HEK293T (cell line): ENCODE results near the gene CKLF.

Experiments
- CTCF ChIA-PET: fragments of 350-600 bp; formaldehyde crosslinking; extraction: SDS; loops from one replicate; lab custom pipeline; 2021; ENCODE audit warnings: antibody characterized with exemption, inconsistent platforms; lab: Yijun Ruan, JAX
- POLR2A ChIA-PET: fragments of 350-600 bp; formaldehyde crosslinking; extraction: SDS; loops from one replicate; lab custom pipeline; 2020; ENCODE audit warnings: antibody characterized with exemption, inconsistent platforms; lab: Yijun Ruan, JAX
- DNase-seq: peaks from one replicate; pipeline ENCODE4 v3.0.0; 2012; ENCODE audit warnings: mixed read lengths; ENCODE audit errors: extremely low spot score
- ARNT ChIP-seq: fragments of 450-650 bp; IDR thresholded peaks from 2 replicates; pipeline ENCODE4 v1.6.1; 2017; ENCODE audit warnings: mild to moderate bottlenecking
- BHLHE40 ChIP-seq: fragments of 450-650 bp; IDR thresholded peaks from 2 replicates; pipeline ENCODE4 v1.6.1; 2016; ENCODE audit warnings: mild to moderate bottlenecking, moderate library complexity, borderline replicate concordance
- CTBP1 ChIP-seq: fragments of 450-650 bp; IDR thresholded peaks from 2 replicates; pipeline ENCODE4 v1.6.1; 2016; ENCODE audit warnings: borderline replicate concordance
- ELF4 ChIP-seq: fragments of 450-650 bp; IDR thresholded peaks from 2 replicates; pipeline ENCODE4 v1.6.1; 2017; ENCODE audit warnings: antibody characterized with exemption
- FOXA1 ChIP-seq: fragments of 450-650 bp; IDR thresholded peaks from 2 replicates; pipeline ENCODE4 v1.6.1; 2016; ENCODE audit warnings: mild to moderate bottlenecking
- FOXK2 ChIP-seq: fragments of 450-650 bp; IDR thresholded peaks from 2 replicates; pipeline ENCODE4 v1.6.1; 2016; ENCODE audit warnings: mild to moderate bottlenecking
- FOXM1 ChIP-seq: fragments of 450-650 bp; IDR thresholded peaks from 2 replicates; pipeline ENCODE4 v1.6.1; 2017; ENCODE audit warnings: mild to moderate bottlenecking, borderline replicate concordance
- HDGF ChIP-seq: fragments of 450-650 bp; IDR thresholded peaks from 2 replicates; pipeline ENCODE4 v1.6.1; 2017; ENCODE audit warnings: antibody characterized with exemption, borderline replicate concordance
- L3MBTL2 ChIP-seq: fragments of 450-650 bp; conservative IDR thresholded peaks from 2 replicates; pipeline ENCODE4 v1.6.1; 2016; ENCODE audit warnings: mild to moderate bottlenecking
- LEF1 ChIP-seq: fragments of 450-650 bp; IDR thresholded peaks from 2 replicates; pipeline ENCODE4 v1.6.1; 2017; ENCODE audit warnings: mild to moderate bottlenecking, borderline replicate concordance
- NFRKB ChIP-seq: fragments of 450-650 bp; IDR thresholded peaks from 2 replicates; pipeline ENCODE4 v1.6.1; 2016; ENCODE audit warnings: mild to moderate bottlenecking, moderate library complexity
- PKNOX1 ChIP-seq: fragments of 450-650 bp; IDR thresholded peaks from 2 replicates; pipeline ENCODE4 v1.6.1; 2016
- SP1 ChIP-seq: fragments of 450-650 bp; IDR thresholded peaks from 2 replicates; pipeline ENCODE4 v1.6.1; 2017
- SUZ12 ChIP-seq: fragments of 450-650 bp; IDR thresholded peaks from 2 replicates; pipeline ENCODE4 v1.6.1; 2016; ENCODE audit warnings: mild to moderate bottlenecking
- TARDBP ChIP-seq: fragments of 450-650 bp; IDR thresholded peaks from 2 replicates; pipeline ENCODE4 v1.6.1; 2016
- ZNF384 ChIP-seq: fragments of 450-650 bp; IDR thresholded peaks from 2 replicates; pipeline ENCODE4 v1.6.1; 2016

CKLF gene

DNA sequence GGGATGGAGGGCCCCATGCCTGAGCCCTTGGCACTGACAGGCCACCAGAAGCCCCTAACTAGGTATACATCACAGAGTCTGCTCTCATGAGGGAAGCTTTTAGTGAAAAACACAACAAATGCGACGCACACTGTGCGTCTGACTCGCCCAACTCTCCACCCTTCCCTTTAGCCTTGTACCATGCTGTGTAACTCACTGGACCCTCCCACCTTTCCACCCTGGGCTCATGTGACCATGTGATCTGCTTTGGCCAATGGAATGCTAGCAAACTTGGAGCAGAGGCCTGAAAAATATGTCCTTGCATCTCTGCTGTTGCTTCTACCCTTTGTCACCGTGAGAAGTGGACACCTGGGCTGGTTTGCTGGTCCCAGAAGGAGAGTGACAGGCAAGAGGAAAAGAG, 24.1 kb upstream of the CKLF start:
- ChIA-PET CTCF (no interaction called here), POLR2A (no interaction called here)
- TF ChIP-seq CTBP1 (no peak), TARDBP (no peak)
- DNase-seq: no peak

DNA sequence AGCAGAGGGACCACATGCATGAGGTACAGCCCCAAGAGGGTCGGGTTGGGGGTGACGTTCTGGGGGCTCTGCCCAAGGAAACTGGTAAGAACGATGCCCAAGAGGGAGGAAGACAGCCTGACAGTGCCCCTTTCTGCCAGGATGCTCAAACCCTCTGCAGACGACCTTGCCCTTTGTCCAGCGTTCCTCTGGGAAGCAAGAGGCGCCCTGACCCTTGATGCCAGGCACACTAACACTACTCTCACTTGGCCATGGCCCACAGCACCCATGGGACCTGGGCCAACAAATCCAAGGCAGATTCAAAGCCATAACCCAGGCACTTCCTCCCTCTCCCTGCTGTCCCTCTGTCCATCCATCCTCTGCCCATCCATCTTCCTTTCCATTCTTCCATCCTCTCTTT, 22.9 kb upstream of the CKLF start:
- ChIA-PET CTCF (no interaction called here), POLR2A (interaction anchor here (0.7 to 1.2 kb wide), 2 partner anchors 10 to 23 kb away, joined by 3 to 4 read pairs; partner anchors contain the start of gene CKLF)
- no peak for DNase-seq
- TF ChIP-seq ARNT (no peak), LEF1 (no peak), FOXK2 (no peak), ELF4 (no peak), PKNOX1 (no peak), SUZ12 (no peak), ZNF384 (no peak), SP1 (no peak), TARDBP (no peak), NFRKB (no peak), FOXM1 (no peak), HDGF (no peak)

GRCh38 chr16:66534376-66534799, 18.0 kb upstream of the CKLF start:
- ChIA-PET CTCF (no interaction called here), POLR2A (no interaction called here)
- no peak for TF ChIP-seq SUZ12
- TF ChIP-seq HDGF: no peak
- DNase-seq: no peak

GRCh38 chr16:66536525-66536924, 15.9 kb upstream of the CKLF start:
- TF ChIP-seq SP1 (no peak), ZNF384 (no peak), FOXK2 (no peak), NFRKB (no peak), CTBP1 (no peak), PKNOX1 (no peak), TARDBP (no peak), HDGF (no peak), FOXM1 (no peak), FOXA1 (no peak), L3MBTL2 (no peak), LEF1 (no peak), ARNT (no peak), BHLHE40 (no peak), SUZ12 (no peak), ELF4 (no peak)
- POLR2A ChIA-PET: interaction anchor here (1.3 kb wide), 1 partner anchor 11 kb away, joined by 3 read pairs; no protein-coding TSS in a partner anchor
- CTCF ChIA-PET: no interaction called here
- DNase-seq: no peak

DNA sequence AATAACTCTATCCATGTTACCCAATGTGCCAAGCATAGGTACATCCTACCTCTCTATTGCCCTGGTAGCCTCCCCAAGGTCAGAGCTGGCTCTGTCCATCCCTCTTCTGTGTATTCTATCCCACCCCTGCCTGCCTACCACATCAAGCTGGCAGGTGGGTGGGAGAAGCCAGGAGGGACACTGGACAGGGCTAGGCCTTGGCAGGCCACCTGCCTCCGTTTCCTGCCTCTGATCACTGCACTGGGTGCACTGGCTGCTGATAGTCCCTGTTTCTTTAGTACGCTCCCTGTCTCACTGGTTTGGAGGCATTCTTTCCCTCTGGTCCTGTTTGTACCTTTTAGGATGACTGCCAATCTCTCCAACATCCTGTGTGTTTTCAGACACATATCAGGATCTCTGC, 15.1 kb upstream of the CKLF start:
- no peak for DNase-seq
- TF ChIP-seq ARNT (no peak), FOXK2 (no peak), ELF4 (no peak)
- POLR2A ChIA-PET: interaction anchor here (1.3 kb wide), 1 partner anchor 11 kb away, joined by 3 read pairs; no protein-coding TSS in a partner anchor
- CTCF ChIA-PET: no interaction called here

DNA sequence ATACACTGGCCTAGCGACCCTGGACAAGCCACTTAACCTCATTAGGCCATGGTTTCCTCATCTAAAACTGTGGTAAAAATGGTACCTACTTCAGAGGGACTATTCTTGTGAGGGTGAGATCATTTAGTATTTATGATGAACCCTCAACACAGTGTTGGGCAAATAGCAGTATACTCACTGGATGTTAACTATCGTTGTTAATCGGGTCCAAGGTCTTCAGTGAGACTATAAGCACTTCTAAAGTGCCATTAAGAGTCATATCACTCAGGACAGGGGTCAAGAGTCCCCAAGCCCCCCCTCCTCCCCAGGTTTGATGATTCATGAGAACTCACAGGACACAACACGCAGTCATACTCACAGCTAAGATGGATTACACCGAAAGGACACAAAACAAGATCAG, 13.5 kb upstream of the CKLF start:
- DNase-seq: no peak
- ChIA-PET POLR2A (interaction anchor here (0.8 to 1.5 kb wide), 2 partner anchors 9 to 13 kb away, joined by 4 to 5 read pairs; partner anchors contain the start of gene CKLF), CTCF (no interaction called here)
- TF ChIP-seq CTBP1: no peak
- no peak for TF ChIP-seq FOXK2
- TF ChIP-seq SUZ12: no peak
- no peak for TF ChIP-seq PKNOX1
- no peak for TF ChIP-seq SP1
- no peak for TF ChIP-seq ELF4
- no peak for TF ChIP-seq LEF1
- no peak for TF ChIP-seq BHLHE40

DNA sequence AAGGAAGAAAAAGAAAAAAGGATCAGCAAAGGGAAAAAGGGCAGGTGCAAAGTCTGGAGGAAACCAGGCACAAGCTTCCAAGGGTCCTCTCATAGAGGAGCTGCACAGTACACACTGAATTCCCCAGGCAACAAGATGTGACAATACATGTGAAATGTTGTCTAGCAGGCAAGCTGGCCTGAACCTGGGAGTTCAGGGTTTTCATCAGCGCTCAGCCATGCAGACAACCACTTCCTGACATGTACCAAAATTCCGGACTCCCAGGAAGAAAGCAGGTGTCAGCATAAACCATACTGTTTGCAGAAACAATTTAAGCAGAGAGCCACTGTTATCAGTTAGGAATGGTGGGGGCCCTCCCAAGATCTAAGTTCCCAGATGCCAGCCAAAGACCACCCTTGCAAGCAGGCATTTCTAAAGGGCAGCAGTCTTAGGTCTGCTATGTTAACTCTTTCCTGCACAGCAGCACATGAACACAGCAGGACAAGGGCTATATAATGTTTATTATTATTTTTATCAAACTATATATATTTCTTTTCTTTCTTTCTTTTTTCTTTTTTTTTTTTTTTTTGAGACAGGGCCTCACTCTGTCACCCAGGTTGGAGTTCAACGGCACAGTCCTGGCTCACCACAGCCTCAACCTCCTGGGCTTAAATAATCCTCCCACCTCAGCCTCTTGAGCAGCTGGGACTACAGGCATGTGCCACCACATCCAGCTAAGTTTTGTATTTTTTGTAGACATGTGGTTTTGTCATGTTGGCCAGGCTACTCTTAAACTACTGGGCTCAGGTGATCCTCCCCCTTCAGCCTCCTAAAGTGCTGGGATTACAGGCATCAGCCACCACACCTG, 12.5 kb upstream of the CKLF start:
- DNase-seq: no peak
- no peak for TF ChIP-seq HDGF
- no peak for TF ChIP-seq ZNF384
- ChIA-PET CTCF (interaction anchor here (0.7 kb wide), 1 partner anchor 179 kb away, joined by 4 read pairs; no protein-coding TSS in a partner anchor), POLR2A (interaction anchor here (0.8 to 1.5 kb wide), 2 partner anchors 10 to 12 kb away, joined by 4 to 5 read pairs; partner anchors contain the start of gene CKLF)
